HPDE6-E6E7 (cell line): Measurements from ENCODE around the gene KEAP1.

Experiments used
- DNase-seq: peaks from one replicate; pipeline ENCODE4 v3.0.0; 2011; ENCODE audit warnings: missing footprints; ENCODE audit errors: extremely low spot score

The KEAP1 gene

DNA sequence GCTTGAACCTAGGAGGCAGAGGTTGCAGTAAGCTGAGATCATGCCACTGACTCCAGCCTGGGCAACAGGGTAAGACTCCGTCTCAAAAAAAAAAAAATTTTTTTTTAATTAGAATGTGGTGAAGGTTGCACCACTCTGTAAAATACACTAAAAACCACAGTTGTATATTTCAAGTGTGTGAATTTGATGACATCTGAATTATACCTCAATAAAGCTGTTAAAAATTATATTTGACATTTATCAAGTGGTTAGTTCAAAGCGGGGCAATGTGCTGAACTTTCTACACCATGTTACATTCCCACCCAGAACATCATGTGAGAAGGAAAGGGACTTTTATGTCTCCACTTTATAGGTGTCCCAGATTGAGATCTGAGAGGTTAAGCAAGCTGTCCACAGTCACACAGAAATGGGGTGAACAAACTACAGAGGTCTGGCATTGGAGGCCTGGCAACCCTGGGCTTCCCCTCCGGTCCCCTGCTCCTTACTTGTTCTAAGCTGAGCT, 20.0 kb upstream of the KEAP1 start:
- no peak for DNase-seq

DNA sequence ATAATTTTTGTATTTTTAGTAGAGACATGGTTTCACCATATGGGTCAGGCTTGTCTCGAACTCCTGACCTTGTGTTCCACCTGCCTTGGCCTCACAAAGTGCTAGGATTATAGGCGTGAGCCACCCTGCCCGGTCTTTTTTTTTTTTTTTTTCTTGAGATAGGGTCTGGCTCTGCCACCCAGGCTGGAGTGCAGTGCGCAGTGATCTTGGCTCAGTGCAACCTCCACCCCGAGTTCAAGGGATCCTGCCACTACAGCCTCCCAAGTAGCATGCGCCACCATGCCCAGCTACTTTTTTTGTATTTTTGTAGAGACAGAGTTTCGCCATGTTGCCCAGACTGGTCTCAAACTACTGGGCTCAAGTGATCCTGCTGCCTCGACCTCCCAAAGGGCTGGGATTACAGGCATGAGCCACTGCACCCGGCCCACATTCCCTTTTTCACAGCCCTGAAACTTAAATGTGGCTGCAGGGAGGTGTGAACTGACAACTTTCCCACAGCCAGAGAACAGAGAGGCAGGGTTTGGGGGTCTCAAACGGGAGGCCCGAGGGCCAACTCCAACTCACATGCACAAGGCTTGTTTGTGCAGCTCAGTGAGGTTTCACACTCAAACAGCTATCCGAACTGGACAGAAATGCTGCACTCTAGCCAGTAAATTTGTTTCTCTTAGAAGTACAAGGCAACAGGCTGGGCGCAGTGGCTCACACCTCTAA, 18.5 kb upstream of the KEAP1 start:
- no peak for DNase-seq

DNA sequence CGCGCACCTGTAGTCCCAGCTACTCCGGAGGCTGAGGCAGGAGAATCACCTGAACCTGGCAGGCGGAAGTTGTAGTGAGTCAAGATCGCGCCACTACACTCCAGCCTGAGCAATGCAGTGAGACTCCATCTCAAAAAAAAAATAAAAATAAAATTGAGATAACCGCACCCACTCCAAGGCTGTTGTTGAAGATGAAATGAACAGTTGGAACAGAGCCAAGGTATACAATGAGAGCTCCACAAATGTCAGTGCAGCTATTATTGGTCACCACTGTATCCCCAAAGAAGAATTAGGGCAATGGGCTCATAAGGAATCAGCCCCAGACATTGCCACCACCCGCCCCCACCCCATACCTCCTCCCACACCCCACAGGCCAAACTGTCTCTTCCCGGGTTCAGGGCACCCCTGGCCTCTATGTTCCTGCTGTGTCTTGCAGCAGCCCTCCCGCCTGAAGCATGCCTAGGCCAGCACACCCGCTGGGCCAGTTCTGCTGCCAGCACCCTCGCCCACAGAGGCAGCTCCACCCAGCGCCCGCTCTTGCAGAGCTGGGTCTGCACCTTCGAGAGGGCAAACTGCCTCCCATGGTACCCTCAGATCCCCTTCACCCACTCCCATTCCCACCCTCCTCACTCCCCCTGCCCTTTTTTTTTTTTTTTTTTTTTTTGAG, 17.6 kb upstream of the KEAP1 start:
- DNase-seq = peak; percentile 98

DNA sequence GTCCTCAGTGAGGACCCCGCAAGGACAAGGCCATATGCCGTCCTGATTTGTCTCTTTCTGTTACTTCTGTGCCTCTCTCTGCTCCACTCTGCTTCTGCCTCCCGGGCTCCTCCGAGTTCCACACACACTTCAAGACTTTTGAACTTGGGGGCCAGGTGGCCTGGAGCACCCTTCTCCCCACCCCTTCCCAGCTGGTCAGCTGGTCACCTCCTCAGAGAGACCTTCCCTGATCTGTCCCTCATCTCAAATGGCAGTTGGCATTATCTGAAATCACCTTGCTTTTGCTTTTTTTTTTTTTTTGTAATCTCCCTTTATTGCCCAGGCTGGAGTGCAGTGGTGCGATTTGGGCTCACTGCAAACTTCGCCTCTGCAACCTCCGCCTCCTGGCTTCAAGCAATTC, 16.3 kb upstream of the KEAP1 start:
- no peak for DNase-seq

DNA sequence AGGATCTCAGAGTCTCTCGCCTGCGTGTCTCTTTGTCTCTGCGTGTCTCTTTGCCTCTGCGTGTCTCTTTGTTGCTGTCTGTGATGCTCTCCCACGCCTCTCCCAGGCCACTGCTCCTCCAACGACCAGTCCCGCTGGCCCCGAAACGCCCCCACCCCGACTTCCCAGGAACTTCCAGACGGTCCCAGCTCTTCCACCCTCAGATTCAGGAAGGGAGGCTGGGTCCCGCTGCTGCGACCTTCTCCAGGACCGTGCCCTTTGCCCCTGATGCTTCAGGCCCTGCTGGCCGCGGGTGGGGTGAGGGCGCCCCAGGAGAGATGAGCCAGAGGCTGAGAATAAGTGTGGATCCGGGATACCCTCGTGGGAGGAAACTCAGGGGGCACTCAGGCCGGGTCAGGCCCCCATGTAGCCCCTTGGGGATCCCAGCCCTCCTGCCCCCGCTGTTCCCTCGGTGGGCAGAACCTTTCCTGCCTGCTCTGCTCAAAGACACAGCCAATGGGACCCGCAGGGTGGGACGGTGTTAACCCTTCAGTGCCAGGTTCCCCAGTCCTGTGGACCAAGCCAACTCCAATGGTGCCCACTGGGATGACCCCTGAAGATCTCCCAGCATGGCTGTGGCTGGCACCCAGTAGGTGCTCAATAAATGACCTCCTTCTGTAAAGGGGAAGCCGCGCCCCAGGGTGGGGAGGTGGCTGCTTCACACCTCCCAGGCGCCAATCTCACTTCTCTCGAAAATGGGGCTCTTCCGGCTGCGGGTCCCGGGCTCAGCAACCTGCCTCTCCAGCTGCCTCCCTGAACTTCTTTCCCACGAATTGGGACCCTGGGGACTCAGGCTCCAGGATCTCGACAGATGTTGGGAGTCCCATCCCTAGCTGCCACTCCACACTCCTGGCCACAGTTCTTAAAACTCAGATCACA, 15.5 kb upstream of the KEAP1 start:
- no peak for DNase-seq

DNA sequence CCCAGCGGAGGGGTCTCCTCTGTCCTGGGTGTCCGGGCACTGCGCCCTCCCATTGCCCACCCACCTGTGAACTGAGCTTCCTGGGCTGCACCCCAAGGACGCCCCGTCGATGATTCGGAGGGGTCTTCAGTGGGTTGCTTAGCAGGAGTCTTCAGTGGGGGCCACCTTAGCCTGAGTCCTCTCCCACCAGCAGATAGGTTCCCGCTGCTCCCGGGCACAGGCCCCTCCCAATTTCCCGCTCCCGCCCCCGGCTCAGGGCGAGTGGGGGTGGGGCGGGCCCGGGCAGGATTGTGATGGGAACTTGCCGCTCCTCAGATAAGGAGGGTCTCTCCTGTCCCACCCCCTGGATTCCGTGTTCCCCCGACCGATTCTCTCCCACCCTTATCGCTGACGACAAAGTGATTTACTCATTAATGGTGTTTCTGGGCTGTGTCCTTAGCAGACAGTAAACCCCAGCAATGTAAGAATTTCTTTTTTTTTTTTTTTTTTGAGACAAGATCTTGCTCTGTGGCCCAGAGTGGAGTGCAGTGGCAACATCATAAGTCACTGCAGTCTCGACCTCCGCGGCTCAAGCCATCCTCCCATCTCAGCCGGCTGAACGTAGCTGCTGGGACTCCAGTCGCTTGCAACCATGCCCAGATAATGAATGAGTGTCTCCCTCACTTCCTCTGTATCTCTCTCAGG, 14.7 kb upstream of the KEAP1 start:
- DNase-seq = no peak

DNA sequence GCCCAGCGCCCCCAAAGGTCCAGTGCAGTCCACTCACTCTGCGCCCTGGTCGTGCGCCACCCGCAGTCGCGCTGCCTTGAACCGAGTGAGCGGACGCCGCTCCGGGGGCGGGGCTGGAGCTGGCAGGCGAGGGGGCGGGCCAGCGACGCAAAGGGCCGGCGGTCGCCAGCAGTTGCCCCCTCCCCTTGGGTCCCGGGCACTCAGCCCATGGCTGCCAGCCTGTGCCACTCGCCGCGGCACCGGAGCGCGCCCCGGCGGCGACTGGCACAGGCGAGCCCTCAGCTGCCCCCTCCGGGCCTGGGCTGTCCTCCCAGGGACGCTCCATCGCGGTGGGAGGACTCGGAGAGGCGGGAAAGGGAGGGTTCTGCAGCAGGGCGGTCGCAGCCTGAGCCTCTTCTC, 14.2 kb upstream of the KEAP1 start, which contains the start of gene S1PR5:
Gene S1PR5, minus strand, starts transcription at position 87 of the 399 bp plus-strand sequence. CDS start 2,436 bp downstream, outside the sequence.
- no peak for DNase-seq

DNA sequence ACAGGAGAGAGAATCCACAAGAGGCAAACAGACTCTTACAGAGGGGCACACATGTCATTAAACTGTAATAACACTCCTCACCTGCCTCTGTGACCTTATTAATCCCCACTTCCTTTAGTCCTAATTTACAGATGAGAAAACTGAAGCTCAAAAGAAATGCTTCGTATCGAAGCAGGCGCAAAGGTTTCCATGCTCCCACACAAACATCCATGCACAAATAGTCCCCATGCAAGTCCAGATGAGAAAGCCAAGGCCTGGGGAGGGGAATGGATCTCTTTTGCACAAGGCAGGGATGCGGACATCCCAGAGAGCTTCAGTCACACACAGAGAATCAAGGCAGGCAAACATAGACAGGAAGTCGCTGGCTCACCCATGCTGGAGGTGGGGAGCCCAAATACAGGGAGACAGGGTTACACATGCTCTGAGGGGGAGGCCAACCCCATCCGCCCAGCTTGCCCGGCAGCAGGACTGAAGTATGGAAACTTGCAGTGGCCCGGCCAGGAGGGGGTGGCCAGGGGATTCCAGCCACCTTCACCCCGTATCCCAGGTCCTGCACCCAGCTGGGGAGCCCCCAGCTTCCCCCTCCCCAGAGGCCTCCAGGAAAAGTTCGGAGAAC, 13.6 kb upstream of the KEAP1 start:
- peak; percentile 51 for DNase-seq

DNA sequence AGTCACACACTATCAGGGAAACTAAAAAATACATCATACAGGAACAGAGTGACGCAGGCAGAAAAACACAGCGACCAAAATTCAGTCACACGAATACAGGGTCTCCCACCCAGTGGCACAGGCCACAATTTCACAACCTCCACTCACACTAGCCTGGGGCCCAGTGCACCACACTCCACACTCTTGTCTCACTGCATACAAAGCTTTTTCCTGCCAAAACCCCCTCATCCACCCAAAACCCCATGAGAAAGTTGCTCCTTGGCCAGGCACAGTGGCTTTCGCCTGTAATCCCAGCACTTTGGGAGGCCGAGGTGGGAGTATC, 12.9 kb upstream of the KEAP1 start:
- no peak for DNase-seq

DNA sequence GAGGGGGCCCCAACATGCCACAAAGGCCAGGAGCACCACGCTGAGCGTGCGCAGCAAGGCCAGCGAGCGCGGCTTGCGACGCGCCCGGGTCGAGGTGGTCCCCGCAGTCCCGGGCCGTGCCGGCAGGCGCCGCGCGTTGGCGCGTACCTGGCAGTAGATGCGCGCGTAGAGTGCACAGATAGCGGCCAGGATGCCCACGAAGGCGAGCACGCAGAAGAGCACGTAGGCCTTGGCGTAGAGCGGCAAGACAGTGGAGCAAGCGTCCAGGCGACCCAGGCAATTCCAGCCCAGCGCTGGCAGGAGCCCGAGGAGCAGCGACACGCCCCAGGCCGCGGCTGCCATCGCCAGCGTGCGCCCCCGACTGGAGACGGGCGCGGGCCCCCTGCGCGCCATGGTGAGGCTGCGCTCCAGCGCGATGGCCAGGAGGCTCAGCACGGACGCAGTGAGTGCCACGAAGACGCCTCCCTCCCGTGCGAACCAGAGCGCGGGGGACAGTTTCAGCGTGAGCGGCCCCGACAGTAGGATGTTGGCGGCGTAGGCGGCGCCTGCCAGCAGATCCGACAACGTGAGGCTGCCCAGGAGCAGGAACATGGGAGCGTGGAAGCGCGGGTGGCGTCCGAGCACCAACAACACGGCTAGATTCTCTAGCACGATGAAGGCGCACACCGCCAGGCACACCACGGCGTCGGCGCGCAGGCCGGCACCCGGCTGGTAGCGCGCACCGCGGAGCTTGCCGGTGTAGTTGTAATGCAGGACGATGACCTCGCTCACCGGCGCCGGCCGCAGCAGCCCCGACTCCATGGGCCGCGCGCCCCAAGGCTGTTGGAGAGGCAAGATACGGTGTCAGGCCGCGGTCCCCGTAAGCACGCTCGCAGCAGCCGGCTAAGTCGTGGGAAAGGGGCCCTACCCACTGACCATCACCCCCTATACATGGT, 11.3 kb upstream of the KEAP1 start:
- no peak for DNase-seq

DNA sequence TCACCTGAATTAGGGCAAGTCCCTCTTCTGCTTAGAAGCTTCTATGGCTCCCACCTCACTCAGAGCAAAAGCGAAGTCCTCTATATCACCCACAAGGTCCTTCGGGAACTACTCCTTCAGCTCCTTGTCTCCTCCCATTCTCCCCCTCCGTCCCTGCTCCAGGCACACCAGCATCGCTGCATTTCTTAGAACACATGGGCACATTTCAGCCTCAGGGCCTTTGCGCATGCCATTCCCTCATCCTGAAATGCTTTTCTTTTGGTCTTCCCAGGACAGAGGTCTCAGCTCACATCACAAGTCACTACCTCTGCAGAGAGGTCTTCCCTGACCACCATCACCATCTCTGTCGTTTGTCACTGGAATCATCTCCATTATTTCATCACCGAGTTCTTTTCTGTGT, 10.1 kb upstream of the KEAP1 start:
- no peak for DNase-seq

DNA sequence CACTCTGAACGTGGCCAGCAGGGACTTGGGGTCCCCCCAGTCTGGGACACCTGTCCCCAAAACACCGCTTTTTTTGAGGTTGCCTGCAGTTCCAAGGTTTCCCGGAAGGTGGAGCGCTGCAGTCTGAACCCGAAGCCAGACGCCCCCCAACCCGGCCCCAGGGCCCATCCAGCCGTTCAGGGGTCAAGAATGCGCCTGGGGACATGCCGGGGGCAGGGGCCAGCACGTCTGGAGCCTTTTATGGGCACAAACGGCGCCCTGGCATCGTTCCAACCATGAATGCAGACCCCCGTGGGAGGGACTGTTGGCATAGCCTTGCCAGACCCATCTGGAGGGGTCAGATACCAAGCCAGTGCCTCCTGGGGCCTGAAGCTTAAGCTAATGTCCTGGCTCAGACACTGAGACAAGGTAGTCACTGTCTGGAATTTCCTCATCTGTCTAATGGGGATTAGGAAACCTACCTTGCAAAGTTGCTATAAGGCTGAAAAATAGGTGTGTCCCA, 7.2 kb upstream of the KEAP1 start:
- peak; percentile 43 for DNase-seq

DNA sequence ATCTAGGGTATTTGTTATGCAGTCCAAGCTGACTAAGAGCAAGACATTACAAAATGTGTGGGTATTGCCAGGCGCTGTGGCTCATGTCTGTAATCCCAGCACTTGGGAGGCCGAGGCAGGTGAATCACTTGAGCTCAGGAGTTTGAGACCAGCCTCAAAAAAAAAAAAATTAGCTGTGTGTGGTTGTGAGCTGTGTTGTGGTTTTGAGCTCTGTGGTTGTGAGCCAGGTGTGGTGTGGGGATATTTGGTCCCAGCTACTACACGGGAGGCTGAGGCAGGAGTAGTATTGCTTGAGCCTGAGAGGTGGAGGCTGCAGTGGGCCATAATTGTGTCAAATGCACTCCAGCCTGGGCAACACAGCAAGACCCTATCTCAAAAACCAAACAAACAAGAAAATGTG, 5.6 kb upstream of the KEAP1 start:
- DNase-seq = no peak

DNA sequence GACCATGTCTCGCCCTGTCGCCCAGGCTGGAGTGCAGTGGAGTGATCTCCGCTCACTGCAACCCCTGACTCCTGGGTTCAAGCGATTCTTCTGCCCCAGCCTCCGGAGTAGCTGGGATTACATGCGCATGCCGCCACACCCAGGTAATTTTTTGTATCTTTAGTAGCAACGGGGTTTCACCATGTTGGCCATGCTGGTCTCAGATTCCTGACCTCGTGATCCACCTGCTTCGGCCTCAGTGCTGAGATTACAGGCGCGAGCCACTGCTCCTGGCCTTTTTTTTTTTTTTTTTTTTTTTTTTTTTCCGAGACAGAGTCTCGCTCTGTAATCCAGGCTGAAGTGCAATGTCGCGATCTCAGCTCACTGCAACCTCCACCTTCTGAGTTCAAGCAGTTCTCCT, 4.9 kb upstream of the KEAP1 start:
- DNase-seq = no peak

DNA sequence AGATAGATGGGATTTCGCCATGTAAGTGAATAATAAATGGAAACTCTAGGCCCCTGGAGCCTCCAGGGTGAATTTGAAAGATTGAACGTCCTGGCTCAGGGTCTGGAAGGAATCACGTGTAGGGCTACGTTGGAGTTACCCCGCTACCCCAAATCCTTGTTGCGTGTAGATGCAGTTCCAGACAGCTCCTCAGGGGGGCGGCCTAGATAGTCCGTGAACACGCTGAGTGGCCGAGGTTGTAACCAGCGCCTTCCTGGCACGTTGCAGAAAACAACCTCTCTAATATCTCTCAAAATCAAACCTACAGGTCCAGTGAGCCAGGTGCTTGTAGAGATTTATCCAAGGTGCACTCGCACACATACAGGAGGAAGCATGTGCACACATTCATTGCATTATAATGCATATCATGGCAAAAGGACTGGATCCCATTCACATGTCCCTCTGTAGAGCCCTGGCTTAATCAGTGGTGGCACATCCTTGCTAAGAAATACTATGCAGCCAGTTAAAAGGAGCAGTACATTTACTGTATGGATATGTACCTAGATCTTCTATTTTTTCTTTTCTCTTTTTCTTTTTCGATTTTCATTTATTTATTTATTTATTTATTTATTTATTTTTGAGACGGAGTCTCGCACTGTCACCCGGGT, 2.5 kb upstream of the KEAP1 start:
- no peak for DNase-seq

DNA sequence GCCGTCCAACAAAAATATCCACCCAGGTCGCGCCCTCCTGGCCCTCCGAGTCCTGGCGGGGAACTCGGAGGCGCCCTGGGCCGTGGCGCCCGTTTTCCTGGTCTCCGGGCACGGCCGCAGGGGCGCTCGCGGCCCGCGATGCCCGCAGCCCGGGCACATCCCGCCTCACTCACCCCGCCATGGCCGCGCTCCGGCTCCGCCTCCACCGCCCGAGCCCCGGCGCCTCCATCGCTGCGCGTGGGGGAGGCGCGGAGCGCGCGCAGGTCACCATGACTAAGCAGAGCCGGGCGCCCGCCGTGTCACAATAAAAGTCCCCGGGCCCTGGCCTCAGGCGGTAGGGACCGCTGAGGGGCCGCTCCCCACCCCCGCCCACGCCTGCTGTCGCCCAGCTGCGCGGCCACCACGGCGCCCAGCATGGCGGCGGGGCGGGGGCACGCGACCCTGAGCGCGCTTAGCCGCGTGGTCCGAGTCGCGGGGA, 593 bp downstream of the KEAP1 start:
- DNase-seq = peak; percentile 86

DNA sequence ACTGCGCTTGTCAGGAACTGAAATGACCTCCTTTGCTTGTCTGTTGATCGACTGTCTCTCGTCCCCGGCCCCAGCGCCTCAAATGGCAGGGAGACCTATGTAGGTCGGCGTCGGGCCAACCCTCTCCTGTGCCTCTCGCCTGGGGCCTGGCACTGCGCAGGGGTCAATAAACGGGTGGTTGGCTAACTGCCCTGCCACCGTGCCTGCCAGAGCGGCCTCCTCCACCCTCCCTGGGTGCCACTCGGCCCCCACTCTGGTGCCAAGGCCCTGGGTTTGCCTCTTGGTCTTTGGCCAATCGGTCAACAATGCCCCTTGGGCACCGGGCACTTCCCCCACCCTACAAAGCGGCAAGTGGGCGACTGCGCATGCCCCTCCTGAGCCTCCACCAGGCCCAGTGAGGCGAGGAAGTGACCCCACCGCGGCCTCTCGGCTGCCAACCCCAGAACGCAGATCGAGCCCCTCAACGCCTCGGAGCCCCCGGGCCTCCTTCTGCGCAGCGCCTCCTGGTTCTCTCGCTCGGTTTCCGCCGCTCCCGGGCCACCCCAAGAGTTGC, 1.1 kb downstream of the KEAP1 start:
- no peak for DNase-seq

DNA sequence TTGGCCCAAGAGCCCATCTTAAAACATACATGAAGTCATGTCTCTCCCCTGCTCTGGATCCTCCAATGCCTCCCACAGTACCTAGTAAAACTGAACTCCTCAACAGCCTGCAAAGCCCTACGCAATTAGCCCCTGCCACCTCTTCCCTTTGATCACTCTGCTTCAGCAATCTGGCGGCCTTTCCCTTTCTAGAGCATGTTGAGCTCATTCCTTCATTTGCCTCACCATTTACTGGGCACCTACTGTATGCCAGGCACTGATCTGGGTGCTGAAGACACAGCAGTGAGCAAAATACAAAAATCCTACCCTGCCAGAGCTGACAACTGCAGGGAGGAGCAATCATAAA, 2.9 kb downstream of the KEAP1 start:
- DNase-seq = no peak

DNA sequence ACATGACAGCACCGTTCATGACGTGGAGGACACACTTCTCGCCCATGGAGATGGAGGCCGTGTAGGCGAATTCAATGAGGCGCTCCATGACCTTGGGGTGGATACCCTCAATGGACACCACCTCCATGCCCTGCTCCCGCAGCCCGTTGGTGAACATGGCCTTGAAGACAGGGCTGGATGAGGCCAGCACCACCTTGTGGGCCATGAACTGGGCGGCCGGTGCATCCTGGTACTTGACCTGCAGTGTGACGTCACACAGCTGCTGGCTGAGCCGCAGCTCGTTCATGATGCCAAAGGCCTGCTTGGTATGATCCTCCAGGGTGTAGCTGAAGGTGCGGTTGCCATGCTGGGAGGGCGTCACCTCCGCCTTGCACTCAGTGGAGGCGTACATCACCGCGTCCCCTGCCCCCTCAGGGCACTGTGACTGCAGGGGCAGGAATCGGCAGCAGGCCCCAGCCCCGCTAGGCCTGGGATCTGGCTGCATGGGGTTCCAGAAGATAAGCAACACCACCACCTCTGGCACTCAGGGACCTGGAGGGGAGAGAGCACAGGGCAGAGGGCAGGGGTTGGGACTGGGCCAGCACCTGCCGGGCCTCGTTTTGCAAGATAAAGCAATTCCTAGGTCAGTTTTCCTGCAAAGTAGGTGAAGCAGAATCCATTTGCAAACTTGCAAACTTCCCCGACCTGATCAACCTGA, 3.5 kb downstream of the KEAP1 start:
- DNase-seq = no peak
